K562 (cell line): ENCODE results near the gene NTRK2. TPM values are rescaled to one million over a fixed set of nuclear protein-coding genes. Genes with fewer than 3 reads are reported as not detected.

Experiments used
- ATAC-seq: fragments of 200-7000 bp; cut with Tn5 transposase; 3 replicates; pipeline ENCODE4 v1.9.1; 2020; ENCODE audit warnings: moderate library complexity
- BruUV-seq: library from RNA; stranded (reverse); fragments of 400-500 nt; replicated peaks from 2 replicates; lab custom pipeline; 2021; lab: Mats Ljungman, UMichigan
- CTCF ChIA-PET: fragments of 300-600 bp; formaldehyde crosslinking; extraction: SDS; loops from one replicate; lab custom pipeline; 2021; ENCODE audit warnings: low intra/inter-chr PET ratio; lab: Yijun Ruan, JAX
- POLR2A ChIA-PET: fragments of 300-600, 350-650 bp; sonication (Branson Sonifier 250); formaldehyde crosslinking; extraction: SDS; loops from one replicate; lab custom pipeline; 2021; ENCODE audit warnings: antibody characterized with exemption, inconsistent platforms; lab: Yijun Ruan, JAX
- DNase-seq, 4 experiments: peaks; one replicate each; pipeline versions ENCODE4 v3.0.0 to v3.0.0-alpha.2; 2011 to 2018; ENCODE audit warnings: low spot score in 3 of 4, mixed read lengths in 3 of 4; ENCODE audit errors: extremely low read depth in 1 of 4
- FAIRE-seq: peaks from 2 replicates; lab custom pipeline; 2011; peaks lifted over from hg19 to GRCh38; lab: Jason Lieb, UNC
- H2AFZ ChIP-seq: 2 replicates; pipeline ENCODE4 v1.6.0; 2011; ENCODE audit warnings: low read depth, low read length, control low read depth, inconsistent platforms
- H3K27ac ChIP-seq: fragments of 200-600 bp; 3 replicates; pipeline ENCODE4 v1.8.0; 2011; ENCODE audit warnings: low read depth, mild to moderate bottlenecking, control low read depth, inconsistent platforms, low read length, moderate library complexity, mixed read lengths; ENCODE audit errors: extremely low read depth
- H3K27me3 ChIP-seq, 2 experiments: fragments of 300-600 bp in 1 of 2; 2 replicates in 1 of 2; 3 replicates in 1 of 2; pipeline versions ENCODE4 v1.6.0 to v1.8.0; 2011; ENCODE audit warnings: inconsistent platforms in 2 of 2, low read length in 2 of 2, mild to moderate bottlenecking in 1 of 2, mixed read lengths in 1 of 2, moderate library complexity in 1 of 2; ENCODE audit not compliant: control insufficient read depth in 2 of 2, insufficient read depth in 2 of 2
- H3K36me3 ChIP-seq: fragments of 300-600 bp; 3 replicates; pipeline ENCODE4 v1.8.0; 2011; ENCODE audit warnings: mild to moderate bottlenecking, low read length, inconsistent platforms; ENCODE audit not compliant: control insufficient read depth, insufficient read depth
- H3K4me1 ChIP-seq, 2 experiments: fragments of 200-600 bp in 1 of 2; replicated peaks in 1 of 2; 2 replicates in 1 of 2; 3 replicates in 1 of 2; pipeline versions ENCODE4 v1.5.1 to v1.8.0; 2011; ENCODE audit warnings: inconsistent platforms in 2 of 2, low read length in 2 of 2, mild to moderate bottlenecking in 1 of 2, mixed read lengths in 1 of 2, moderate library complexity in 1 of 2; ENCODE audit not compliant: control insufficient read depth in 2 of 2, insufficient read depth in 2 of 2
- H3K4me2 ChIP-seq: 2 replicates; pipeline ENCODE4 v1.6.1; 2011; ENCODE audit warnings: low read length, control low read depth, inconsistent platforms, mixed read lengths; ENCODE audit not compliant: insufficient read depth
- H3K4me3 ChIP-seq: fragments of 200-600 bp; sonication (generic), shearing (Covaris generic); 2 replicates; pipeline ENCODE4 v1.5.1; 2016; ENCODE audit warnings: control low read depth, inconsistent platforms
- H3K79me2 ChIP-seq: fragments of 200-600 bp; 3 replicates; pipeline ENCODE4 v1.8.0; 2011; ENCODE audit warnings: low read length, inconsistent platforms; ENCODE audit not compliant: control insufficient read depth, insufficient read depth
- H3K9ac ChIP-seq, 2 experiments: 2 replicates each; pipeline versions ENCODE4 v1.6.0 to v1.6.1; 2011; ENCODE audit warnings: low read depth in 2 of 2, low read length in 2 of 2, control low read depth in 1 of 2, inconsistent platforms in 1 of 2, mild to moderate bottlenecking in 1 of 2, mixed read lengths in 1 of 2; ENCODE audit not compliant: insufficient read depth in 1 of 2
- H3K9me1 ChIP-seq: one replicate; pipeline ENCODE4 v1.6.0; 2011; ENCODE audit warnings: inconsistent platforms, mild to moderate bottlenecking, low read length, moderate library complexity; ENCODE audit not compliant: control insufficient read depth, insufficient read depth
- H3K9me3 ChIP-seq: replicated peaks from 2 replicates; pipeline ENCODE4 v1.5.1; 2011; ENCODE audit warnings: low read depth, low read length, inconsistent platforms; ENCODE audit not compliant: control insufficient read depth, insufficient read depth
- H4K20me1 ChIP-seq: replicated peaks from 2 replicates; pipeline ENCODE4 v1.6.1; 2011; ENCODE audit warnings: low read length, inconsistent platforms, mixed read lengths; ENCODE audit not compliant: control insufficient read depth, insufficient read depth
- CEBPB ChIP-seq: fragments of 450-650 bp; IDR thresholded peaks from 2 replicates; pipeline ENCODE4 v1.6.1; 2016; ENCODE audit warnings: missing genetic modification characterization, missing compliant biosample characterization
- CEBPG ChIP-seq, 3 experiments: fragments of 200-800 bp in 1 of 3; sonication (Bioruptor generic) in 1 of 3; sonication (generic) in 1 of 3; formaldehyde crosslinking in 1 of 3; IDR thresholded peaks in 2 of 3; conservative IDR thresholded peaks in 1 of 3; 2 replicates each; pipeline versions ENCODE4 v1.6.1 to v1.8.0; 2016 to 2022; ENCODE audit warnings: missing compliant biosample characterization in 2 of 3, missing genetic modification characterization in 2 of 3, mild to moderate bottlenecking in 1 of 3, missing genetic modification reagents in 1 of 3
- EZH2 ChIP-seq: IDR thresholded peaks from 2 replicates; pipeline ENCODE4 v1.6.1; 2012; ENCODE audit warnings: low read depth, mild to moderate bottlenecking, inconsistent platforms, low read length, borderline replicate concordance
- HES1 ChIP-seq: fragments of 450-650 bp; IDR thresholded peaks from 2 replicates; pipeline ENCODE4 v1.6.1; 2016; ENCODE audit warnings: low read depth, mild to moderate bottlenecking, moderate library complexity
- HEY1 ChIP-seq: fragments of 250-450 bp; sonication (Bioruptor Pico); IDR thresholded peaks from 2 replicates; pipeline ENCODE4 v1.5.0; 2020; ENCODE audit warnings: mild to moderate bottlenecking, moderate library complexity, borderline replicate concordance
- HNRNPLL ChIP-seq: fragments of 200-400 bp; formaldehyde crosslinking; IDR thresholded peaks from 2 replicates; pipeline ENCODE4 v1.6.1; 2017; ENCODE audit warnings: low read length, low read depth, mild to moderate bottlenecking; ENCODE audit not compliant: poor library complexity, severe bottlenecking
- SRSF3 ChIP-seq: fragments of 200-400 bp; formaldehyde crosslinking; IDR thresholded peaks from 2 replicates; pipeline ENCODE4 v1.6.1; 2016; ENCODE audit warnings: mild to moderate bottlenecking, low read length, moderate library complexity; ENCODE audit not compliant: insufficient read depth
- XRCC5 ChIP-seq: fragments of 200-400 bp; formaldehyde crosslinking; IDR thresholded peaks from 2 replicates; pipeline ENCODE4 v1.6.1; 2017; ENCODE audit warnings: low read depth, mild to moderate bottlenecking, low read length
- ZBTB7A ChIP-seq: IDR thresholded peaks from 2 replicates; pipeline ENCODE4 v1.6.1; 2011; ENCODE audit warnings: low read depth, mild to moderate bottlenecking, low read length, moderate library complexity, borderline replicate concordance; ENCODE audit not compliant: control insufficient read depth
- ZNF121 ChIP-seq: sonication (generic); formaldehyde crosslinking; conservative IDR thresholded peaks from 2 replicates; pipeline ENCODE4 v1.8.0; 2022; ENCODE audit warnings: missing genetic modification reagents
- WGBS: fragments of 100-300 bp; shearing (Covaris generic); methylation state at CpG from one replicate; pipeline ENCODE4 v1.1.6; 2016; ENCODE audit warnings: low coverage, mixed read lengths; ENCODE audit not compliant: insufficient coverage; ENCODE audit errors: missing lambda C conversion rate; 5-methylcytosine and 5-hydroxymethylcytosine counted together
- in situ Hi-C: fragments of 300-500 bp; cut with MboI; formaldehyde crosslinking; loops from 4 replicates; pipeline ENCODE4 v1.15.0; 2018; ENCODE audit warnings: inconsistent platforms, mixed read lengths
- intact Hi-C: fragments of 100-400 bp; cut with micrococcal nuclease; formaldehyde crosslinking; loops from 2 replicates; pipeline ENCODE4 v1.14.2; 2022
- polyA plus RNA-seq, 8 experiments: library from polyadenylated mRNA; depleted of rRNA in 4 of 8; stranded (reverse) in 5 of 8; unstranded in 3 of 8; fragments of >200 nt; fragmentation: Nextera tagmentation in 2 of 8; fragmentation: Illumina TruSeq in 1 of 8; extraction: Ambion mirVana in 2 of 8; extraction: Trizol in 1 of 8; gene quantifications; 2 replicates each; pipeline versions ENCODE4 v1.2.1 to v1.2.3, GENCODE V29; 2011 to 2014; ENCODE audit warnings: inconsistent platforms in 1 of 8, missing spikeins in 1 of 8
- total RNA-seq, 7 experiments: library from RNA; depleted of rRNA in 6 of 7; stranded (reverse); fragments of >200 nt in 6 of 7; fragmentation: Illumina TruSeq in 2 of 7; extraction: Trizol in 2 of 7; gene quantifications; 2 replicates each; pipeline versions ENCODE4 v1.2.1 to v1.2.3, GENCODE V29; 2011 to 2021; ENCODE audit warnings: low replicate concordance in 1 of 7

The NTRK2 gene
- total and polyA plus RNA-seq, 9 of the 15 experiments (the other 6 are each of a cell fraction or from before 2014, with no cell fraction given): not detected

- no peak for FAIRE-seq
- H3K4me3 ChIP-seq: no peak overlapping the region
- BruUV-seq: no TSS peak
Measured at GRCh38 chr9:84955971-84956370, 286.4 kb downstream of the NTRK2 start.

GRCh38 chr9:84959339-84959738 lies 289.8 kb downstream of the NTRK2 start:
- ATAC-seq (no peak), DNase-seq (no peak), FAIRE-seq (no peak)
- CTCF ChIA-PET: no interaction called here
- BruUV-seq: no TSS peak
- Histone ChIP-seq H3K36me3 (no peaks in the 10 kb centered on the region), H3K9ac (no peak overlapping the region), H3K4me2 (no peak overlapping the region), H4K20me1 (no peaks in the 10 kb centered on the region), H3K27ac (no peak overlapping the region), H3K4me1 (no peaks in the 10 kb centered on the region), H3K9me3 (no peaks in the 10 kb centered on the region), H3K9me1 (no peaks in the 10 kb centered on the region), H3K79me2 (no peaks in the 10 kb centered on the region), H2AFZ (no peak overlapping the region), H3K27me3 (no peaks in the 10 kb centered on the region), H3K4me3 (no peak overlapping the region)
- POLR2A ChIA-PET: no interaction called here
- WGBS: 0% methylated on average over 3 of the region's 5 CpGs
- in situ Hi-C loops (loop anchor here (25.0 kb wide), 1 partner anchor 547 kb away; no protein-coding TSS in a partner anchor), intact Hi-C loops (no loop called here)
- TF ChIP-seq CEBPG (CRISPR knock-in tag; IDR thresholded peaks at IDR 0.05) (no peak), CEBPG (tag; conservative IDR thresholded peaks at IDR 0.05 in 1 of 2, IDR thresholded peaks at IDR 0.05 in 1 of 2) (no peak), CEBPB (tag) (no peak), SRSF3 (no peak), ZBTB7A (no peak), HNRNPLL (no peak)

More at GRCh38 chr9:84955971-84956370, 286.4 kb downstream of the NTRK2 start:
- Histone ChIP-seq H3K4me1 (no peaks in the 10 kb centered on the region), H3K9me3 (no peaks in the 10 kb centered on the region), H4K20me1 (no peaks in the 10 kb centered on the region), H3K27me3 (no peaks in the 10 kb centered on the region), H3K36me3 (no peaks in the 10 kb centered on the region), H2AFZ (no peak overlapping the region), H3K79me2 (no peaks in the 10 kb centered on the region), H3K27ac (no peak overlapping the region), H3K9me1 (no peaks in the 10 kb centered on the region), H3K9ac (no peak overlapping the region), H3K4me2 (no peak overlapping the region)
- DNase-seq: no peak
- 0% methylated on average over 3 of the region's 4 CpGs for WGBS
- in situ Hi-C loops (loop anchor here (25.0 kb wide), 1 partner anchor 544 kb away; no protein-coding TSS in a partner anchor), intact Hi-C loops (no loop called here)
- ChIA-PET POLR2A (no interaction called here), CTCF (no interaction called here)
- no peak for ATAC-seq
- no peak for TF ChIP-seq EZH2
- TF ChIP-seq HES1: no peak
- no peak for TF ChIP-seq XRCC5
- no peak for TF ChIP-seq HEY1 (CRISPR knock-in tag)
- TF ChIP-seq ZNF121 (CRISPR knock-in tag): no peak
